GM19397 (cell line): Measurements from ENCODE around the gene NEB.
A peak's percentile ranks its signal among the peaks of the same experiment; 100 is the strongest.

ENCODE experiments used
- ATAC-seq: cut with Tn5 transposase; IDR thresholded peaks from one replicate; pipeline ENCODE4 v1.9.1; 2021; ENCODE audit warnings: mild to moderate bottlenecking, moderate library complexity; ENCODE audit not compliant: unreplicated experiment

The NEB gene

GRCh38 chr2:151733771-151734672, at the start of gene NEB:
NEB (minus strand) TSS chr2:151734476; CDS start chr2:151733156, 1,320 bp downstream.
- ATAC-seq, result no peak

- no peak for ATAC-seq
Measured at GRCh38 chr2:151783133-151783520, 48.9 kb upstream of the NEB start.

DNA sequence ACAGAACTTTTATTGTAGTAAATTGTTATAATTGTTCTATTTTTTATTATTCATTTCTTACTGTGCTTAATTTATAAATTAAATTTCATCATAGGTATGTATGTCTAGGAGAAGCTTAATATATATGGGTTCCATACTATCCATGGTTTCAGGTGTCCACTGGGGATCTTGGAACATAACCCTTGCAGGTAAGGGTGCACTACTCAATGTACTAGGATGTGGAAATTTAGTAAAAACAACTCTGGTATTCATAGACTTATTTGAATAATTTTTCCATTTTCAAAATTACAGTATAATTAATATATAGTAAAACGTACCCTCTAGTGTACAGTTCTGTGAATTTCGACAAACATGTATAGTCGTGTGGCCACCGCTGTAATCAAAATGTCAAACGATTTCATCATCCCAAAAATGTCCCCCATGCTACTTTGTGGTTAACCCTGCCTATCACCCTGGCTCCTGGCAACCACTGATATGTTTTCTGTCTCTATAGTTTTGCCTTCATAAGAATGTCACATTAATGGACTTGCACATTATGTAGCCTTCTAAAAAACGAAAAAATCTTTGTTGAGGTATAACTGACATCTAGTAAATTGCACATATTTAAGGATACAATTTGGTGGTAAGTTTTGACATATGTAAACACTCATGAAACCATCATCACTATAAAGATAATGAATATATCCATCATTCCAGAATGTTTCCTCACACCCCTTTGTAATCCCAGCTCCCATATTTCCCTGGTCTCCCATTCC, 48.3 kb upstream of the NEB start:
- no peak for ATAC-seq

GRCh38 chr2:151781642-151782041, 47.4 kb upstream of the NEB start:
- ATAC-seq, result no peak

DNA sequence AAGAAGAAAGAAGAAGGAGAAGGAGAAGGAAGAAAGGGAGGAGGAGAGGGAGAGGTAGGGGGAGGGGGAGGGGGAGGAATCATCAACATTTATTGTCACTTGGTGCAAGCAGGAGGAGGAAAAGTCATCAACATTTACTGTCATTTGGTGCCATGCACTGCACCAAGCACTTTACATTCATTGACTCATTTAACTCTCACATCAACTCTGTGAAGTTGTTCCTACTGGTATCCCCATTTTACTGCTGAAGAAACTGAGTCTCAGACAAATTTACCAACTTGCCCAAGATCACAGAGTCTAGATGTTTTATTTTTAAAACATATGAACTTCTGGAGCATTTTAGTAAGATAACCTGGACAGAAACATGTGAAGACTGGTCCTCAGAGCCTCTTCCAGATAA, 46.7 kb upstream of the NEB start:
- no peak for ATAC-seq

DNA sequence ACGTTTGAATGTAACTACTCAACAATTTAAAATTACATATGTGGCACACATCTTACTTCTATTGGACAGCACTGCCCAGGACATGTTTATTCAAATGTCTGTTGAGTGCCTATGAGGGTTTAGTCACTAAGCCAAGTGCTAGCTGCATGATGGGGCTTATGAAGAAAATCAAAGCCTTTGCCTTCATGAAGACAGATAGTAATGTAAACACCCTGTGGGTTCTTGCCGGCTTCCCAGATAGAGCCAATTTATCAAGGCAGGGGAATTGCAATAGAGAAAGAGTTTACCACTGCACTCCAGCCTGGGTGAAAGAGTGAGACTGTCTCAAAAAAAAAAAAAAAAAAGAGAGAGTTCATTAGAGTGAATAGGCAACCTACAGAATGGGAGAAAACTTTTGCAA, 43.7 kb upstream of the NEB start:
- ATAC-seq, result no peak

DNA sequence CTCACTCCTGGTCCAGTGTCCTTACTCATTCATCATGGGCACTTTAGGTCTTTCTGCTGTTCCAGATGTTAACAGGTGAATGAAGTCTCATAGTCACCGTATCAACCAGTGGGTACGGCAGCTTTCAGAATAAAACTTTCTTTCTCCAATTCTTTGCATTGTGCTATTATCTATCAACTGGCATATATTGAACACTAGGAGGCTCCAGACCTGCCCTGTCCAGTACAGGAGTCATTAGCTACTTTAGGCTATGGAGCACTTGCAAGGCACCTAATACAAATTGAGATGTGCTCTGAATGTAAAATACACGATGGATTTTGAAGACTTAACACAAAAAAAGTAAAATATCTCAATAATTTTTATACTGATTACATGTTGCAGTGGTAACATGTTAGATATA, 43.2 kb upstream of the NEB start:
- ATAC-seq, result no peak

GRCh38 chr2:151776367-151776766, 42.1 kb upstream of the NEB start:
- no peak for ATAC-seq

DNA sequence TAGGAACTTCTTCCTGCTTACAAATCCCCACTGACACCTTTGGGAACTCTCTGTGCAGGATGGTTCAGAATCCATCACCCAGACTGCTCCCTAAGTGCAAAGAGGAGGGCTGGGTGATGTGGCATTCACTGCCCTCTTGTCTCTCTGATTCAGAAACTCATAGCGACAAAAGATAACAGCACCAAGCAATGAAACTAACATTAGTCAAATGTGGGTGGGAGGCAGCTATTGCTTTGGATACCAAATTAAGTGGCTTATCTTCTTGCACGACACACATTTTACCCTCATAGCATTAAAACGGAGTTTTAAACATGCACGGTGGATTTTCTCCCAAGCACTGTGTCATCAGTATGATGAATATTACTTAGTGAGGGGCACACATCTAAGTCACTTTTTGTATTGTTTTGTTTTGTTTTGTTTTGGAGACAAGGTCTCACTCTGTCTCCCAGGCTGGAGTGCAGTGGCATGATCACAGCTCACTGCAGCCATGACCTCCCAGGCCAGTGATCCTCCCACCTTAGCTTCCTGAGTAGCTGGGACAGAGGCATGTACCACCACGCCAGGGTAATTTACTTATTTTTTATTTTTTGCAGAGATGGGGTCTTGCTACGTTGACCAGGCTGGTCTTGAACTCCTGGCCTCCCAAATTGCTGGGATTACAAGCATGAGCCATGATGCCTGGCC, 40.9 kb upstream of the NEB start:
- peak; percentile 43 for ATAC-seq

DNA sequence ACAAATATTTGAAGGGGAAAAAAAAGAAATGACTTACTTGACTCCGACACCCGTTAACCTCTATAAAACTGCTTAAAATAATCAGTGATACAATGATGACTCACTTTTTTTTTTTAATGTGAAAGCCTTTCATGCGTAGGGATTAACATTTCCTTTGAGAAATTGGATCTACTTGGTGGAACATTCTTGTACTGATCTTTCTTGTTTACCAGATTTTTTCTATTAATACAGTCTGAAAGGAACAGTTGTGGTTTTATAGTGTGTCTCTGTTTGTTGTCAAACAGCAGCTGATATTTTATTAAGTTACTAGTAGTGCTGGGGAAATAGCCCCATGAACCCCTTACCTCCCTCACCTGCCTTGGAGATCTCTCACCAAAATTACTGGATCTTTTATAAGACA, 40.2 kb upstream of the NEB start:
- ATAC-seq, result no peak

DNA sequence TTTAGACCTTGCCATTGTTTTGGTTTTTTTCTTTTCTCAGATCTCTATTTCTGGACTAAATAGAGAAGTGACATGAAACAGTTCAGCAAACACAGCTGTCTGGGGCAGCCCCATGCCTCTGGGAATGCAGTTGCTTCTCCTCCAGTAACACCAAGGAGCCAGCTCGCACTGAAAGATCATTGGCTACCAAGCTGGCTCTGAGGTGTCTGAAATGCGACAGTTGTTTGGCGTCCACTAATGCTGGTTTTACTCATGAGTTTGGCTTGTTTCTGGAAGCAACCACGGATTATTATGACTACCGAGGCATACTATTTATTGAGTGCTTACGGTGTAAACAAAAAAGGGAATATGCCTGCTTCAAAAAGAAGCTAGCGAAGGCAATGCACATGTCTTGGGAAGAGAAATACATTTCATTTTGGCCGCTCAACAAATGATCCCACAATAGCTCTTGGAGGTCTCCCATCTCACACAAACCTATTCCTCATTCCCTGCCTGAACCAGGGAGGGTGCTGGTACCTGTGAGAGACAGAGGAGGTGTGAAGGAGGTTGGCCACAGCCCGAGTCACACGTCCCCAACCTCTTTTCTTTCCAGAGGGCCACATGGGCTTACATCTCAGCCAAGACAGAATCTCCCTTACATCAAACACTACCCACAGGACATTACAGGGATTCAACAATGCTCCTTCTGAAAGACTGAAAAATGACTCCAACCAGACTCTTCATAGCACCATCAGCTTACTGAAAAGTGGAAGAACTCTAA, 37.5 kb upstream of the NEB start:
- peak; percentile 86 for ATAC-seq

- peak; percentile 25 for ATAC-seq
Measured at GRCh38 chr2:151770995-151771394, 36.7 kb upstream of the NEB start.

DNA sequence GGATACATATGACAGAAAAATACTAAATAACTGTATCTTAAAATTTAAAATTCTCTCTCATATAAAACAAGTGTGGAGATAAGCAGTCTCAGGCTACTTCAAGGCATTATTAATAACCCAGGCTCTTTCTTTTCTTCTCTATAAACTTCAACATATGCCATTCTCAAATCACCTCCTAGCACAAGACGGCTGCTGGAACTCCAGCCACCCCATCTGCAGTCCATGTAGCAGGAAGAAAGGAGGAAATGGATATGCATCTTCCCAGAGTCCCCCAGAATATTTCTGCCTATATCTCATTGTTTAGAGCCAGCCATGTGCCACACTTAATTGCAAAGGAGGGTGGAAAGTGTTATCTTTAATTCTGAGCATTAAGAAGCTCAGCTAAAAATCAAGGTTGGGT, 35.3 kb upstream of the NEB start:
- no peak for ATAC-seq

DNA sequence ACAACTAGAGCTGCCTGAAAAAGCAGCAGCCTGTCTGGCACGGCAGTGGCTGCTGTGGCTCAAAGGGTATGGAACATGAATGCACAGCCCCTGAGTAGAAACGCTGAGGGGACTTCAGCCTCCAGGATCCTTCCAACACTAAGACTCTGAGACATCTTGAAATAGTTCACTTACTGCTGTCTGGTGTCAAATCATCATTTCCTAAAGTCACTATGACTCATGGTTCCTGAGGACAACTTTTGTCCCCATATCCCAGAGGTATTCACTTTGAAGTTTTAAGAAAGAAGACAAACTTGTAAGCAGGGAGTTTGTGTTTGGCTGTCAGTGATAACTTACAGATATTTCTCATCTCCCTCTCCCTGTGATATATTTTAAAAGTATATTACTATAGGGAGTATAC, 33.3 kb upstream of the NEB start:
- no peak for ATAC-seq

DNA sequence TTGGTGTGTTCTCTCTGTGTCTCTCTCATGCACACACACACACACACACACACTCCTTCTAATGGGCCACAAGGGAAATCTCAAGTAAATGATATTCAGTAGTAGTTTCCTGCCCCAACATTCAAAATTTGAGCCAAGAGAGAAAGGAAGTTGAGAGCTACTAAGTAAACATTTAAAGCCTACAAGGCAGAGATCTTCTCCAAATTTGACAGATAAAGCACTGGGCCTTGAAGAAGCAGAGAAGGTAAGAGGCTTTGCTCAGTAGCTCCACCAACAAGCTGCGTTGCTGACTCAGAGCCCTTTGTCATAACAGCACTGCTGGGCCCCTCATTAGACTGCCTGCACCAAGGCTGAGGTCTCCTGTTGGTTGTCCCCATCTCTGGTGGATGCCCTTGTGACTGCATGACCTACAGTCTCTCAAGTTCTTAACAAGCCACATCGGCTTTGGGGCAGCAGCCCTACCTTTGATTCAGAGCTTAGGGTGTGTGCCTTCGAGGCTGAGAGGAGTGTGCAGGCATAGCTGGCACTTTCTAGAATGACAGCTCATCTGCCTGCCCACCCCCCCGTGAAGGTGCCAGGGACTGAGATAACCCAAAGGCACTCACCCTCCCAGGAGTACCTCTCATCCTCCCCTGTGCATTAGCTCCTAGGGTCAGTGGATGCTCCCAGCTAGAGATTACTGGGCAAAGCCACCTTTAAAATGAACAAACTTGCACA, 32.3 kb upstream of the NEB start:
- ATAC-seq, result peak; percentile 57

- peak; percentile 38 for ATAC-seq
Measured at GRCh38 chr2:151765760-151766410, 31.6 kb upstream of the NEB start.

GRCh38 chr2:151762694-151763093, 28.4 kb upstream of the NEB start:
- ATAC-seq, result no peak

GRCh38 chr2:151761687-151762086, 27.4 kb upstream of the NEB start:
- ATAC-seq, result no peak

DNA sequence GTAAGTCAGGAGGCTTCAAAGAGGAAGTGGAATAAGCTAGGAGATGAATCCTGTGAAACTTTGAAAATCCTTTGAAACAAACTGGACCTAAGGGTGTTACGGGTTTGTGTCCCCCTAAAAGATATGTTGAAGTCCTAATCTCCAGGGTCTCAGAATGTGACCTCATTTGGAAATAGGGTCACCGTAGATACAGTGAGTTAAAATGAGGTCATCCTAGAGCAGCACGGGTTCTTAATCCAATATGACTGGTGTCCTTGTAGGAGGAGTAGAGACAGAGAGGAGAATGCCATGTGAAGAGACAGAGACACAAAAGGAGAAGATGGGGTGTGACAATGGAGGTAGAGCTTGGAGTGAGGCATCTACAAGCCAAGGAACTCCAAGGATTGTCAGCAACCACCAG, 26.9 kb upstream of the NEB start:
- ATAC-seq, result no peak
